MCF 10A (cell line): ENCODE results near the gene FRS3. TPM values are rescaled to one million over a fixed set of nuclear protein-coding genes. Genes with fewer than 3 reads are reported as not detected.

Experiments used
- BruUV-seq: library from RNA; stranded (reverse); fragments of 400-500 nt; replicated peaks from 2 replicates; lab custom pipeline; 2021; lab: Mats Ljungman, UMichigan
- CTCF ChIA-PET: fragments of 300-600 bp; sonication (Branson Sonifier 250); formaldehyde crosslinking; extraction: SDS; loops from one replicate; lab custom pipeline; 2021; ENCODE audit warnings: antibody characterized with exemption, inconsistent platforms; lab: Yijun Ruan, JAX
- POLR2A ChIA-PET: fragments of 300-600, 350-650 bp; sonication (Branson Sonifier 250); formaldehyde crosslinking; extraction: SDS; loops from one replicate; lab custom pipeline; 2020; ENCODE audit warnings: antibody characterized with exemption, inconsistent platforms; lab: Yijun Ruan, JAX
- DNase-seq: peaks from one replicate; pipeline ENCODE4 v3.0.0-alpha.2; 2018; ENCODE audit not compliant: unreplicated experiment
- H3K27ac Mint-ChIP-seq: one replicate; pipeline ENCODE4 v1.8.0; 2022; ENCODE audit warnings: mild to moderate bottlenecking, low read depth, mixed read lengths; ENCODE audit not compliant: unreplicated experiment
- H3K27me3 Mint-ChIP-seq: one replicate; pipeline ENCODE4 v1.8.0; 2022; ENCODE audit warnings: mixed read lengths; ENCODE audit not compliant: insufficient read depth, unreplicated experiment
- H3K36me3 Mint-ChIP-seq: one replicate; pipeline ENCODE4 v1.8.0; 2022; ENCODE audit warnings: mild to moderate bottlenecking, moderate library complexity, mixed read lengths; ENCODE audit not compliant: insufficient read depth, unreplicated experiment
- H3K4me1 Mint-ChIP-seq: one replicate; pipeline ENCODE4 v1.8.0; 2022; ENCODE audit warnings: mixed read lengths; ENCODE audit not compliant: insufficient read depth, unreplicated experiment
- H3K4me3 Mint-ChIP-seq: one replicate; pipeline ENCODE4 v1.8.0; 2022; ENCODE audit warnings: mild to moderate bottlenecking, moderate library complexity, mixed read lengths; ENCODE audit not compliant: unreplicated experiment
- H3K9me3 Mint-ChIP-seq: one replicate; pipeline ENCODE4 v1.8.0; 2022; ENCODE audit warnings: mixed read lengths; ENCODE audit not compliant: unreplicated experiment
- CTCF ChIP-seq: fragments of 200-600 bp; IDR thresholded peaks from one replicate; pipeline ENCODE4 v1.8.0; 2022; ENCODE audit warnings: antibody characterized with exemption, mild to moderate bottlenecking; ENCODE audit not compliant: unreplicated experiment
- intact Hi-C: fragments of 100-400 bp; cut with micrococcal nuclease; formaldehyde crosslinking; loops from 2 replicates; pipeline ENCODE4 v1.14.1; 2022
- total RNA-seq: library from RNA; stranded (reverse); gene quantifications from 2 replicates; pipeline ENCODE4 v1.2.3, GENCODE V29; 2022

Gene FRS3
- total RNA-seq, 1 experiment from 2014 or later = 3.9 TPM

- Mint-ChIP-seq H3K36me3 (peaks cover 23% of the 10 kb centered on the region), H3K4me3 (no peak overlapping the region), H3K9me3 (no peaks in the 10 kb centered on the region), H3K27me3 (no peaks in the 10 kb centered on the region), H3K27ac (peak overlapping the region; percentile 42), H3K4me1 (peaks cover 18% of the 10 kb centered on the region)
- ChIA-PET CTCF (interaction anchor here (0.6 to 5.9 kb wide), 13 partner anchors 8 to 409 kb away, joined by 3 to 48 read pairs (median 3); partner anchors contain the start of genes TFEB and TOMM6), POLR2A (interaction anchor here (0.7 to 0.9 kb wide), 4 partner anchors 12 to 273 kb away, joined by 3 to 5 read pairs (median 3); partner anchors contain the start of genes BYSL and MED20)
- no TSS peak for BruUV-seq
- TF ChIP-seq CTCF = no peak
- no peak for DNase-seq
- intact Hi-C loops = loop anchor here (5.0 kb wide), 1 partner anchor 95 kb away; no protein-coding TSS in a partner anchor
These were observed 2.0 kb downstream of the FRS3 start for GRCh38 chr6:41777551-41778285.

GRCh38 chr6:41775293-41775882, 4.3 kb downstream of the FRS3 start:
- no peak for TF ChIP-seq CTCF
- no peak for DNase-seq
- peaks cover 7% of the 10 kb centered on the region for H3K4me1 Mint-ChIP-seq
- no peak overlapping the region for H3K4me3 Mint-ChIP-seq
- H3K36me3 Mint-ChIP-seq = peaks cover 37% of the 10 kb centered on the region
- ChIA-PET CTCF (interaction anchor here (0.7 to 5.9 kb wide), 20 partner anchors 10 to 408 kb away, joined by 3 to 48 read pairs (median 5); partner anchors contain the start of genes TFEB and TOMM6), POLR2A (interaction anchor here (0.7 to 1.2 kb wide), 2 partner anchors 41 to 446 kb away, joined by 3 read pairs; no protein-coding TSS in a partner anchor)
- H3K27me3 Mint-ChIP-seq = no peaks in the 10 kb centered on the region
- no TSS peak for BruUV-seq
- intact Hi-C loops = loop anchor here (5.0 kb wide), 1 partner anchor 93 kb away; no protein-coding TSS in a partner anchor
- H3K9me3 Mint-ChIP-seq = no peaks in the 10 kb centered on the region
- no peak overlapping the region for H3K27ac Mint-ChIP-seq

- TF ChIP-seq CTCF = no peak
- H3K4me3 Mint-ChIP-seq = no peak overlapping the region
- no peaks in the 10 kb centered on the region for H3K9me3 Mint-ChIP-seq
- no peak for DNase-seq
- POLR2A ChIA-PET = interaction anchor here (0.7 kb wide), 1 partner anchor 447 kb away, joined by 3 read pairs; no protein-coding TSS in a partner anchor
- no peak overlapping the region for H3K27ac Mint-ChIP-seq
- H3K27me3 Mint-ChIP-seq = no peaks in the 10 kb centered on the region
- BruUV-seq = no TSS peak
- peaks cover 7% of the 10 kb centered on the region for H3K4me1 Mint-ChIP-seq
- intact Hi-C loops = loop anchor here (5.0 kb wide), 1 partner anchor 93 kb away; no protein-coding TSS in a partner anchor
- peaks cover 37% of the 10 kb centered on the region for H3K36me3 Mint-ChIP-seq
- CTCF ChIA-PET = interaction anchor here (0.6 to 5.9 kb wide), 13 partner anchors 11 to 1782 kb away, joined by 3 to 48 read pairs (median 8); partner anchors contain the start of genes TFEB and TOMM6
These were observed 4.9 kb downstream of the FRS3 start for GRCh38 chr6:41774841-41775240.
